ENCODE measurements around the gene SLC13A4.

- TF ChIP-seq CTCF (IDR thresholded peaks at IDR 0.05; ENCODE audit: borderline replicate concordance, extremely low read depth, low read length, poor library complexity, severe bottlenecking): no peak
- no peak for TF ChIP-seq EZH2 (IDR thresholded peaks at IDR 0.05; ENCODE audit: borderline replicate concordance, low read depth, low read length, severe bottlenecking)
Measured at GRCh38 chr7:135704698-135705097, 23.3 kb downstream of the SLC13A4 start.

Data from DND-41 (cell line).